Caco-2 (cell line): ENCODE data around the gene MORF4L2. TPM values are rescaled to one million over a fixed set of nuclear protein-coding genes. Genes with fewer than 3 reads are reported as not detected.

Experiments
- BruUV-seq: library from RNA; stranded (reverse); fragments of 400-500 nt; replicated peaks from 2 replicates; lab custom pipeline; 2021; lab: Mats Ljungman, UMichigan
- CTCF ChIA-PET: fragments of 300-600 bp; sonication (Branson Sonifier 250); formaldehyde crosslinking; loops from one replicate; lab custom pipeline; 2022; ENCODE audit warnings: antibody characterized with exemption; lab: Charles Lee
- POLR2A ChIA-PET: fragments of 300-600 bp; sonication (Branson Sonifier 250); formaldehyde crosslinking; loops from one replicate; lab custom pipeline; 2022; ENCODE audit warnings: antibody characterized with exemption; lab: Charles Lee
- DNase-seq, 2 experiments: peaks; one replicate each; pipeline versions ENCODE4 v3.0.0 to v3.0.0-alpha.2; 2020 to 2022
- H3K27me3 ChIP-seq: replicated peaks from 2 replicates; pipeline ENCODE4 v1.6.0; 2011; ENCODE audit warnings: low read length; ENCODE audit not compliant: control insufficient read depth, insufficient read depth
- H3K36me3 ChIP-seq: 2 replicates; pipeline ENCODE4 v1.5.1; 2011; ENCODE audit warnings: low read length; ENCODE audit not compliant: control insufficient read depth, insufficient read depth
- H3K4me1 ChIP-seq: fragments of 250-450 bp; sonication (Bioruptor Pico); 2 replicates; pipeline ENCODE4 v1.5.1; 2020; ENCODE audit warnings: mild to moderate bottlenecking
- H3K4me3 ChIP-seq: 2 replicates; pipeline ENCODE4 v1.5.1; 2011; ENCODE audit warnings: low read depth, mild to moderate bottlenecking, control low read depth, low read length
- H3K9me3 ChIP-seq: fragments of 250-450 bp; sonication (Bioruptor Pico); 2 replicates; pipeline ENCODE4 v1.5.1; 2020; ENCODE audit warnings: mild to moderate bottlenecking, moderate library complexity
- H3K27ac Mint-ChIP-seq: one replicate; pipeline ENCODE4 v1.8.0; 2022; ENCODE audit warnings: mixed read lengths; ENCODE audit not compliant: unreplicated experiment
- H3K27me3 Mint-ChIP-seq: one replicate; pipeline ENCODE4 v1.8.0; 2022; ENCODE audit warnings: mixed read lengths; ENCODE audit not compliant: insufficient read depth, unreplicated experiment
- H3K36me3 Mint-ChIP-seq: one replicate; pipeline ENCODE4 v1.8.0; 2022; ENCODE audit warnings: mild to moderate bottlenecking, mixed read lengths; ENCODE audit not compliant: insufficient read depth, unreplicated experiment
- H3K4me1 Mint-ChIP-seq: one replicate; pipeline ENCODE4 v1.8.0; 2022; ENCODE audit warnings: low read depth, mixed read lengths; ENCODE audit not compliant: unreplicated experiment
- H3K4me3 Mint-ChIP-seq: one replicate; pipeline ENCODE4 v1.8.0; 2022; ENCODE audit warnings: mild to moderate bottlenecking, moderate library complexity, mixed read lengths; ENCODE audit not compliant: unreplicated experiment
- H3K9me3 Mint-ChIP-seq: one replicate; pipeline ENCODE4 v1.8.0; 2022; ENCODE audit warnings: mixed read lengths; ENCODE audit not compliant: unreplicated experiment
- CTCF ChIP-seq, 2 experiments: fragments of 200-600 bp in 1 of 2; IDR thresholded peaks; 1 replicate in 1 of 2; 2 replicates in 1 of 2; pipeline versions ENCODE4 v1.5.1 to v1.8.0; 2011 to 2022; ENCODE audit warnings: antibody characterized with exemption in 1 of 2, control low read depth in 1 of 2, inconsistent platforms in 1 of 2, low read depth in 1 of 2, low read length in 1 of 2, mild to moderate bottlenecking in 1 of 2, moderate library complexity in 1 of 2; ENCODE audit not compliant: insufficient read depth in 1 of 2, severe bottlenecking in 1 of 2, unreplicated experiment in 1 of 2
- intact Hi-C: fragments of 100-400 bp; cut with micrococcal nuclease; formaldehyde crosslinking; loops from one replicate; pipeline ENCODE4 v1.10.0; 2022; ENCODE audit not compliant: unreplicated experiment
- total RNA-seq: library from RNA; stranded (reverse); gene quantifications from 2 replicates; pipeline ENCODE4 v1.2.3, GENCODE V29; 2022

The MORF4L2 gene
- total RNA-seq, 1 experiment from 2014 or later, result 314 TPM

DNA sequence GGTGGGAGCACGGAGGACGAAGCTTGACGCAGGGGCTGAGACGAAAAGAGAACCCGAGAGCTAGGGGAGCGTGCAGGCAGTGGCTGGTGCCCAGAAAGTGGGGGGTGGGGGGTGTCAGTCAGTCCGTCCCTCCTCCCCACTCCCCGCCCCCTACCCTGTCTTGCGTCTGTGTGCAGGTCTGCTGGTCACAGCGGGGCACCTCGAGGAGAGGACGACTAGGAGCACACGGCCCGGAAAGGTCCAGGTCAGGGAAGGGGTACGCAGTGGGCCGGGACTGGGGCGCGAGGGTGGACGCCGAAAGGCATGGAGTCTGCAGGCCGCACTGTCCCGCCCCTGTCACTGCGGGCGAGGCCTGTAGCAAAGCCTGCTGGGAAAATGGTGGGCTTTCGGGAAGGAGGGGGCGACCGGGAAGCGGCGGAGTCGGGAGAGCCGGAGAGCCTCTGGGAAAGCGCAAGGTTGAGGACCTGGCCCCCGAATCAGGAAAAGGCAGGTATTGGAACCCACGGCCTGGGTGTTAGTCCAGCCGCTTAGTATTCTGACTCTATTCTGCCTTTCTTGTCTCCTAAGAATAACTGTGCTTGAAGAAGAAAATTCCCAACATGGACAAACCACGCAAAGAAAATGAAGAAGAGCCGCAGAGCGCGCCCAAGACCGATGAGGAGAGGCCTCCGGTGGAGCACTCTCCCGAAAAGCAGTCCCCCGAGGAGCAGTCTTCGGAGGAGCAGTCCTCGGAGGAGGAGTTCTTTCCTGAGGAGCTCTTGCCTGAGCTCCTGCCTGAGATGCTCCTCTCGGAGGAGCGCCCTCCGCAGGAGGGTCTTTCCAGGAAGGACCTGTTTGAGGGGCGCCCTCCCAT lies 57.0 kb downstream of the MORF4L2 start:
- peak overlapping the region; percentile 84 for H3K27ac Mint-ChIP-seq
- H3K4me3 Mint-ChIP-seq, result peak overlapping the region; percentile 92
- H3K27me3 Mint-ChIP-seq, result no peaks in the 10 kb centered on the region
- Histone ChIP-seq H3K4me3 (peak overlapping the region; percentile 75), H3K36me3 (no peaks in the 10 kb centered on the region), H3K4me1 (no peaks in the 10 kb centered on the region), H3K9me3 (no peaks in the 10 kb centered on the region), H3K27me3 (no peaks in the 10 kb centered on the region)
- peak in 1 of 2 experiments; percentile 86 for TF ChIP-seq CTCF (IDR thresholded peaks at IDR 0.05; ENCODE audit: insufficient read depth in 1 of 2, low read depth in 1 of 2, low read length in 1 of 2, severe bottlenecking in 1 of 2, unreplicated experiment in 1 of 2)
- peak; percentile 69 to 71 for DNase-seq
- ChIA-PET CTCF (interaction anchor here (0.6 to 1.2 kb wide), 13 partner anchors 9 to 202 kb away, joined by 3 to 12 read pairs (median 3); partner anchors contain the start of gene TCEAL3), POLR2A (interaction anchor here (0.6 to 1.3 kb wide), 5 partner anchors 44 to 96 kb away, joined by 3 to 17 read pairs (median 5); partner anchors contain the start of genes MORF4L2 and TCEAL4)
- H3K4me1 Mint-ChIP-seq, result peaks cover 12% of the 10 kb centered on the region
- no TSS peak for BruUV-seq
- intact Hi-C loops, result loop anchor here (1.0 to 2.0 kb wide), 2 partner anchors 57 to 96 kb away; partner anchors contain the start of gene MORF4L2
- H3K36me3 Mint-ChIP-seq, result peaks cover 5% of the 10 kb centered on the region
- no peaks in the 10 kb centered on the region for H3K9me3 Mint-ChIP-seq

DNA sequence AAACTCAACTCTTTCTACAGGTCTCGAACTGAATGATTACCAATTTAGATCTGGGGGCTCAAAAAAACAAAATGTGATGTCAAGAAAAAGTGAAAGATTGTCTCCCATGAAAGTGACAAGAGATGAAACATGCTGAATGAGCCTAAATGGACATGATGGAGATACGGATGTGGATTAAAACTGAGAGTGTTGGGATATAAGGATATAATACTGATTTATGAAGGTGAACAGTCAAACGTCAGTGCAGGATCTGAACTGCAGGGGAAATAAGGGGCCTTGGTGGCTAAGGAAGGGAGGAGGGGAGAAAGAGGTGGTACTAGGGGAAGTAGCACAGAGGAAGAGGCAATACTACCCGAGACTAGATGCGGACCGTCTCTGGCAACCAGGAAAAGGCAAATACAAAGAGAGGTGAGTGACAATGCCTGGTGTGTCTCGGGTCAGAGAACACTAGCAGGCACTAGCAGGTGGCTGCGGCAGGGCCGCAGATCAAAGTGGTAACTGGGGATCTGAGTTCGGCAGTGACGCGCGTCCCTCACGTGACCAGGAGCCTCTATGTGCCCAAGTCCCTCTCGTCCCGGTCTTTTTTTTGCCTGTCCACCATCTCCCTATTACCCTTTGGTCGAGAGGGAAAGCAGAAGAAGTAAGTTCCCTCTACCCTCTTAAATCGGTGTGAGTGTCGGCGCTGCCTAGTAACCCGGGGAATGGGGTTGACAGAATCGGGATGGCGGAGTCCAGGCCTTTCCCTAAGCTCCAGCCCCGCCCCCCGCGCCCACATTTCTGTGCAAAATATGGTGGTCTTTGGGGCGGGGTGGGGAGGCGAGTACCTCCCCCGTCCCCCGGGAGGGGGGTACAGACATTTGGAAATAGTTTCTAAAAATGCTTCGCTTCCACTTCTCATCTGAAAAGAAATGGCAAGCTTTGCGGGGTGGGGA lies 57.8 kb downstream of the MORF4L2 start, which contains the start of gene TCEAL1:
Gene TCEAL1, plus strand, starts transcription at position 590 of the 932 bp plus-strand sequence. CDS start 942 bp downstream, outside the sequence.
- no peak for TF ChIP-seq CTCF (IDR thresholded peaks at IDR 0.05; ENCODE audit: insufficient read depth in 1 of 2, low read depth in 1 of 2, low read length in 1 of 2, severe bottlenecking in 1 of 2, unreplicated experiment in 1 of 2)
- no peaks in the 10 kb centered on the region for H3K27me3 Mint-ChIP-seq
- Histone ChIP-seq H3K9me3 (no peaks in the 10 kb centered on the region), H3K36me3 (no peaks in the 10 kb centered on the region), H3K4me3 (peak within 1 kb of the TSS; percentile 75), H3K27me3 (no peaks in the 10 kb centered on the region), H3K4me1 (no peaks in the 10 kb centered on the region)
- peak within 1 kb of the TSS; percentile 84 for H3K27ac Mint-ChIP-seq
- intact Hi-C loops, result loop anchor here (2.0 kb wide), 1 partner anchor 58 kb away; the partner anchor contains the start of gene MORF4L2
- BruUV-seq, result TSS peak; percentile 75
- H3K9me3 Mint-ChIP-seq, result no peaks in the 10 kb centered on the region
- ChIA-PET CTCF (interaction anchor here (0.8 kb wide), 1 partner anchor 21 kb away, joined by 3 read pairs; no protein-coding TSS in a partner anchor), POLR2A (interaction anchor here (0.6 to 1.3 kb wide), 2 partner anchors 58 to 71 kb away, joined by 9 to 17 read pairs; partner anchors contain the start of gene MORF4L2)
- H3K36me3 Mint-ChIP-seq, result peaks cover 5% of the 10 kb centered on the region
- H3K4me3 Mint-ChIP-seq, result peak within 1 kb of the TSS; percentile 92
- DNase-seq, result peak; percentile 57 to 59
- H3K4me1 Mint-ChIP-seq, result peaks cover 12% of the 10 kb centered on the region
